Activated effector memory CD4-positive, alpha-beta T cell treated with Interleukin-2 at 50 U/mL for 16 hours (primary cell): Measurements from ENCODE around the gene CCL14.
A peak's percentile ranks its signal among the peaks of the same experiment; 100 is the strongest.
"Not testable (repeated sequence)": the region's sequence is repeated elsewhere in the genome, so short reads cannot be mapped to it uniquely, and the experiment has no call there.

Source experiments
- DNase-seq: peaks from one replicate; pipeline ENCODE4 v3.0.0-alpha.2; 2020

Gene CCL14

GRCh38 chr17:35984140-35984539 lies 2.4 kb downstream of the CCL14 start:
- DNase-seq = no peak

GRCh38 chr17:35982409-35983191 lies 3.9 kb downstream of the CCL14 start:
- no peak for DNase-seq

GRCh38 chr17:35981908-35982330 lies 4.6 kb downstream of the CCL14 start:
- DNase-seq = no peak

- DNase-seq = no peak
Measured at GRCh38 chr17:35981246-35981645, 5.3 kb downstream of the CCL14 start, which contains the start of gene CCL16. TSS of gene CCL16 (minus strand) at chr17:35981497. CDS start at chr17:35981420, 77 bp downstream.

DNA sequence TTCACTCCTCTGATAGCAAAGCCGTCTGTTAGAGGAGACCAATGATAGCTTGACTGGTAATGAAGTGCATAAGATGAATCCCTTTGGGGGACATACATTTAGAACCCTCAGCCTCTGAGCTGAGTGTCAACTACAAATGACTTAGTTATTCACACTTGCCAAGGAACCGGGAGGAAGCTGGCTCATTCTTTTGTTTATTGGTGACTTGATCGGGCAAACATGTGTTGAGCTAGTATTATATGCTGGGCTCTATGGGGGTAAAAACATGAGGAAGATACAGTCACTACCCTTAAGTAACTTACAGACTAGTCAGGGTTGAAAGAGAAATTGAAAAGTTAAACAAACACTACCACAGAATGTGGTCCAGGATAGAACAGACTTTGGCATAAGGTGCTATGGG lies 8.2 kb downstream of the CCL14 start:
- DNase-seq = no peak

DNA sequence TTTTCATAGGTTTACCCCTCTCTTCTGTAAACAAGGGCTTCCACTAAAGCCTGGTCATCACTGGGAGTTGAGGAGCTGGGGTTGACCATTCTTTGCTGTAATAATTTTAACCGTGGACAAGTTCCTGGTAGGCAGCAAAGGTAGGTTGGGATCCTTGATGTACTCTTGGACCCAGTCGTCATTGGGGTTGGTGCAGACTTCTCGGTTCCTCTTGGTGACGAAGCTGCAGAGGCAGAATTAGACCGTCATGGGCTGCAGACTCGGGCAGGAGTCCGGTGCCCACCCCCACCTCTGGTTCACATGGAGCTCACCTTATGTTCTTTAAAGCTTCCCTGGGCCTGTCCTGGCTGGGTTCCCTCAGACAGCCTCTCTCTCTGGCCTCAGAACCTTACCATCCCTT lies 9.0 kb downstream of the CCL14 start:
- DNase-seq = no peak

- no peak for DNase-seq
Measured at GRCh38 chr17:35973333-35974260, 12.9 kb downstream of the CCL14 start.

GRCh38 chr17:35972945-35973332 lies 13.6 kb downstream of the CCL14 start:
- DNase-seq = no peak

DNA sequence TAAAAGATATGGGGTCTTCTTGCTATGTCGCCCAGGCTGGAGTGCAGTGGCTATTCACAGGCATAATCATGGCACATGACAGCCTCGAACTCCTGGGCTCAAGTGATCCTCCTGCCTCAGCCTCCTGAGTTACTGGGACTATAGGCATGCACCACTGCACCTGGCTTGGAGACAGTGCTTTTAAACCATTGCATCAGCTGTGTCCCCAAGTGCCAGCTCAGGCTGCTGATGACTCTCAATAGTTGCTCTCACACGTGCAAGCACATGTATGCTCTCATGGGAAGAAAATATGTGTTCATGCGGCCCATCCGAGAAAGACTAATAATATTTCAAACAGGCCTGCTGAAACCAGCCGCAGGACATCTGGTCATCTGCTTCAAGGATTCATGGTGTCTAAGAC lies 14.0 kb downstream of the CCL14 start:
- no peak for DNase-seq

DNA sequence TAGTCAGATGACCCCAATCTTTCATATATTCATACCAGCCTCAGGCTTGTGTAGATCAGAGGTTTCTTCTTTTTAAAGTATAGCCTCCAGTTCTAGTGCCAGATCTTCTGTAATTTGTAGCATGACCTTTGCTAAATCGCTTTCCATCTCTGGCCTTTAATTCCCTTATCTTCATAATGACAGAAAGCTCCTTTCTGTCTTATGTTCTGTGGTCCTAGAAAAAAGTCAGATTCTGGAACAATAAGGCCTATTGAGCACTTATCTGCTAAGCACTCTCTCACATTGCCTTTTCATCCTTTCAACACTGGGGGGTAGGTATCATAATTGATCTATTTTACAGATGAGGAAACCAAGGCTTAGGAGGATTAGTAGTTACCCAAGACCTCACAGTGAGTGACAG lies 14.5 kb downstream of the CCL14 start:
- DNase-seq = no peak

DNA sequence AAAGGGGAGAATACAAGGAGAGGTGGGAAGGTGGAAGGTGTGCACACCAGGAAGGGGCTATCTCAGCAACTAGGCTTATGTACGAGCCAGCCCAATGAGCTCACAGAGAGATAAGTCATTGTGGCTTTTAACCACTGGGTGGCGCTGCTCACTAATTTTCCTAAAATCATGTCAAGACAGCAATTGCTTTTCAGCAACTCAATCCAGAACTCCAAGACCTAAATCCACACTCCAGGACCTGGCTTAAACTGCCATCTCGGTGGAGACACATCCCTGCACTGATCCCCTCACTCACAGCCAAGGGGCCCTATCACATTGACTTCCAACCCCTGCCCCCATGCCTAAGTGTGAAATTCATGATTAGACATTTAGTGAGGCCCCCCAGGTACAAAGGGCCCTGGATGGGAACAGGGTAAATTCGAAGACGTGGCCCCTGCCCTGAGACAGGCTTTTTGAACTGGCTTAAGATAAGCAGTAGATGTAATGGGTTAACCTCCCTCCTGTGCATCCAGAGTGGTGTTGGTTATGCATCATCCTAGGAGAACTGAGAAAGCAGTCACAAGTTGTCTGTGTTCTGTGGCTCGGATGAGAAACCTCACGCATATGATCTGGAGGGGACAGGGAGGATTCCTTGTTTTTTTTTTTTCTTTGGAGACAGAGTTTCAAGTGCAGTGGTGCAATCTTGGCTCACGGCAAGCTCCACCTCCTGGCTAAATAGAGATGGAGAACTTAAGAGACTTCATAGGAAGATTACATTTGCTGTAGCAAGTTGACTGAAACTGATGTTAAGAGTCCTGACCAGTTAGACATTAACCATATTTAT lies 16.8 kb downstream of the CCL14 start:
- DNase-seq = peak; percentile 38

DNA sequence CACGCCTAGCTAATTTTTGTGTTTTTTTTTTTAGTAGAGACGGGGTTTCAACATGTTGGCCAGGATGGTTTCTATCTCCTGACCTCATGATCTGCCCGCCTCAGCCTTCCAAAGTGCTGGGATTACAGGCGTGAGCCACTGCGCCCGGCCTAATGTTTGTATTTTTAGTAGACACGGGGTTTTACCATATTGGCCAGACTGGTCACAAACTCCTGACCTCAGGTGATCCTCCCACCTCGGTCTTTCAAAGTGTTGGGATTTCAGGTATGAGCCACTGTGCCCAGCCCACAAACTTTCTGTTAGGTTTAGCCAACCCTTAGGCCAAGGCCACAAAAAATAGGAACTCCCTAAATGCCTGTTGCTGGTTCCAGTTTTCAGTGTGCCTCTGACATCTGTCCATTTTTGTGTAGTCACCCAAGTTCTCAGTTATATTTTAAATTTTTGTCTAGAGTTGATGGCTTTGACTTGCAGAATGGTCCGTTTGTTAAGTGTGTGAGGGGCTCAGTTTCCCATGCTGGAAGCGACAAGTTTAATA lies 17.9 kb downstream of the CCL14 start:
- no peak for DNase-seq

DNA sequence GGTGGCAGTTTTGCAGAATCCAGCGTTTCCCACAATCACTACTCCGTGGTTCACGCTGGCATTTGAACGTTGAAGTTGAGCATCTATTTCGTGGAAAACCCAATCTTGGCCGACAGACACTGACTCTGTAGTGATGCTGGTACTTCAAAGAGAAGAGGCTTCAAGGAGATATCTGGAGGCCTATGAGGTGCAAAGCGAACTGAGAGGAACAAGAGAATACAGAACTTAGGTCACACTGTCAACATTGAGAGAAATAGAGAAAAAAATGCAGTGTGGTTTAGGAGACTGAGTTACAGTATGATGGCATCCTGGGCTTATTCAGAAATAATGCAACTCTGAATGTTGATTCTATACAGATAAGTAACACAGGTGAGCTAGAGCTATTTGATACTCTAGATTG lies 21.3 kb downstream of the CCL14 start:
- no peak for DNase-seq

DNA sequence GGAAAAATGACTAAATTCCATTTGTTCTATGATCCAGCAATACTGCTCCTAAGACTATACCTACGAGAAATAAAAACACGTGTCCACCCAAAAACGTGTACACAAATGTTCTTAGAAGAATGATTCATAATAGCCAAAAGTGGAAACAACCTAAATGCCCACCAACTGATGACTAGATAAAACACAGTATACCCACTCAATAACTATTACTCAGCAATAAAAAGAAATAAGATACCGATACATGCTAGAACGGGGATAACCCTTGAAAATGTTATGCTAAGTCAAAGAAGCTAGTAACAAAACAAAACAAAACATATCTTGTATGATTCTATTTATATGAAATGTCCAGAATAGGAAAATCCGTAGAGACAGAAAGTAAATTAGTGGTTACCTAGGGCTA lies 22.9 kb downstream of the CCL14 start:
- no peak for DNase-seq

- no peak for DNase-seq
Measured at GRCh38 chr17:35953720-35954119, 32.8 kb downstream of the CCL14 start.

DNA sequence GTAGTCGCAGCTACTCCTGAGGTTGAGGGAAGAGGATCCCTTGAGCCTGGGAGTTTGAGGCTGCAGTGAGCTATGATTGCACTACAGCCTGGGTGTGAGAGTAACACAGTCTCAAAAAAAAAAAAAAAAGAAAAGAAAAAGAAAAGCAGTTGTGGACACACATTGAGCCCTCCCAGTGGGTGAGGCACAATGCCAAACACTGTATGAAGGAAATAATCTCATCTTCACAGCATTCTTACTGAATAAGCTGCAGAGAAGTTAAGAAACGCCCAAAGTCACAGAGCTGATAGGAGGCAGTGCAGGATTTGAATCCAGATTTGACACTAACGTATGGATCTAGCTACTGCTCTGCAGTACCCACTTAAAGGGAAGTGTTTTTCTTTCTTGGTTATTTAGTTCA lies 37.1 kb downstream of the CCL14 start:
- DNase-seq = no peak

- no peak for DNase-seq
Measured at GRCh38 chr17:35948092-35948491, 38.4 kb downstream of the CCL14 start.

DNA sequence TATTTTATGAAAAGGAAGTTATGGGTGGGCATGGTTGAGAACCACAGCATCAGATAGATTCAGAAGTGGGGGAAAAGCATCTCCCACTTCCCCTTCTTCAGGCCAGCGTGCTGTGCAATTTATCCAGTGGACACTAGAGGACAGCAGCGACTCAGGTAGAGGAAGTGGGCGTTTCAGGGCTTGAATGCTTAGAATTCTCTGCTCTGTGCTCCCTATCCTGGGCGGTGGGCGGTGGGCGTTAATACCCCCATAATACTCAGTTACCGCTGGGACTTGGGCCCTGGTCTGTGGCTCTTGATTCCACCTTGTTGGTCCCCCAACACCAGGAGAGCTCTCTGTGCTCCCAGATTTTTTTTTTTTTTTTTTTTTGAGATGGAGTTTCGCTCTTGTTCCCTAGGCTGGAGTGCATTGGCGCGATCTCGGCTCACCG lies 39.4 kb downstream of the CCL14 start:
- DNase-seq = peak; percentile 23

GRCh38 chr17:35944151-35944550 lies 42.4 kb downstream of the CCL14 start:
- DNase-seq = no peak

GRCh38 chr17:35943537-35943936 lies 43.0 kb downstream of the CCL14 start, which contains the start of gene LYZL6:
TSS of gene LYZL6 (minus strand) at chr17:35943713. CDS start at chr17:35939356, 4,357 bp downstream.
- no peak for DNase-seq

- DNase-seq = no peak
Measured at GRCh38 chr17:35942588-35943186, 43.8 kb downstream of the CCL14 start.

DNA sequence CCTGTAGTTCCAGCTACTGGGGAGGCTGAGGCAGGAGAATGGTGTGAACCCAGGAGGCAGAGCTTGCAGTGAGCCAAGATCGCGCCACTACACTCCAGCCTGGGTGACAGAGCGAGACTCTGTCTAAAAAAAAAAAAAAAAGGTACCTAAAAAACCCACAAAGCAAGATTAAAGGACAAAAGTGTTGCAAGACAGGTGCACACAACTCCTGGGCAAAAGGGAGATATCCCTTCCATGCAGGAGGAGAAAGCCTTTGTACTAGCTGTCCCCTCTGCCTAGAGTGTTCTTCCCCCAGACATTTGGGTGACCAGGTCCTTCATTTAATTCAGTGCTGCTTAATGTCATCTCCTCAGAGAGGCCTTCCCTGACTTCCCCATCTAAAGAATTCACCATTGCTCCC lies 48.0 kb downstream of the CCL14 start:
- DNase-seq = not testable (repeated sequence)
